ENCODE measurements around the gene C1QTNF1.
A peak's percentile ranks its signal among the peaks of the same experiment; 100 is the strongest.

C1QTNF1 gene

GRCh38 chr17:79078476-79079190 lies 54.7 kb downstream of the C1QTNF1 start:
- no peak for DNase-seq (ENCODE audit: low read depth in 1 of 2, low spot score in 1 of 2)

- no peak for DNase-seq (ENCODE audit: low read depth in 1 of 2, low spot score in 1 of 2)
These were observed 55.6 kb downstream of the C1QTNF1 start for GRCh38 chr17:79079421-79080200.

- DNase-seq (ENCODE audit: low read depth in 1 of 2, low spot score in 1 of 2) = no peak
These were observed 56.4 kb downstream of the C1QTNF1 start for GRCh38 chr17:79080349-79080748.

GRCh38 chr17:79080761-79081290 lies 56.9 kb downstream of the C1QTNF1 start:
- DNase-seq (ENCODE audit: low read depth in 1 of 2, low spot score in 1 of 2) = no peak

DNA sequence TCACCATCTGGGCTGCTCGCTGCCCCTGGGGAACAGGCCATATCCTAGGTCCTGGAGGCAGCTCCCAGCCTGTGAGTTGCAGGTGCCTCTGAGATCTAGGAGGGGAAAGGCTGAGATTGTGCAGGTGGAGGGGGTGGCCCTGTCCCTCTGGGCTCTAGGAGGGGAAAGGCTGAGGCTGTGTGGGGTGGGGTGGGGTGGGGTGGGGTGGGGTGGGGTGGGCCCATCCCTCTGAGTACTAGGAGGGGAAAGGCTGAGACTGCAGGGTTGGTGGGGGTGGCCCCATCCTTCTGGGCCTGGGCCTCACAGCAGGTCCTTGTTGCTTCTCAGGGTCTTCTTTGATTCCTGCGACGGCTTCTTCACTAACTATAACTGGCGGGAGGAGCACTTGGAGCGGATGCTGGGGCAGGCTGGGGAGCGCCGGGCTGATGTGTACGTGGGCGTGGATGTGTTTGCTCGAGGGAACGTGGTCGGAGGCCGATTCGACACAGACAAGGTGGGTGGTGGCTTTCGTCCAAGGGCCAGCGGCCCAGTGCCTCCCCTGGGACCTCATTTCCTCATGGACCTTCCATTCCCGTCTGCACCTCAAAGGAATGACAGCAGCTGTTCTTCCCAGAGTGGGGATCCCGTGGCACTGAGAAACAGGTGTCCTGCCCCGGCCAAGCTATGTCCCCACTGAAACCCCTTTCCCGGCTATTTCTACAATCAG lies 57.8 kb downstream of the C1QTNF1 start:
- no peak for DNase-seq (ENCODE audit: low read depth in 1 of 2, low spot score in 1 of 2)

- DNase-seq (ENCODE audit: low read depth in 1 of 2, low spot score in 1 of 2) = peak; percentile 35 to 38
These were observed 58.6 kb downstream of the C1QTNF1 start for GRCh38 chr17:79082311-79083190.

- no peak for DNase-seq (ENCODE audit: low read depth in 1 of 2, low spot score in 1 of 2)
These were observed 59.4 kb downstream of the C1QTNF1 start for GRCh38 chr17:79083191-79083971.

- DNase-seq (ENCODE audit: low read depth in 1 of 2, low spot score in 1 of 2) = no peak
These were observed 60.6 kb downstream of the C1QTNF1 start for GRCh38 chr17:79084291-79085153.

DNA sequence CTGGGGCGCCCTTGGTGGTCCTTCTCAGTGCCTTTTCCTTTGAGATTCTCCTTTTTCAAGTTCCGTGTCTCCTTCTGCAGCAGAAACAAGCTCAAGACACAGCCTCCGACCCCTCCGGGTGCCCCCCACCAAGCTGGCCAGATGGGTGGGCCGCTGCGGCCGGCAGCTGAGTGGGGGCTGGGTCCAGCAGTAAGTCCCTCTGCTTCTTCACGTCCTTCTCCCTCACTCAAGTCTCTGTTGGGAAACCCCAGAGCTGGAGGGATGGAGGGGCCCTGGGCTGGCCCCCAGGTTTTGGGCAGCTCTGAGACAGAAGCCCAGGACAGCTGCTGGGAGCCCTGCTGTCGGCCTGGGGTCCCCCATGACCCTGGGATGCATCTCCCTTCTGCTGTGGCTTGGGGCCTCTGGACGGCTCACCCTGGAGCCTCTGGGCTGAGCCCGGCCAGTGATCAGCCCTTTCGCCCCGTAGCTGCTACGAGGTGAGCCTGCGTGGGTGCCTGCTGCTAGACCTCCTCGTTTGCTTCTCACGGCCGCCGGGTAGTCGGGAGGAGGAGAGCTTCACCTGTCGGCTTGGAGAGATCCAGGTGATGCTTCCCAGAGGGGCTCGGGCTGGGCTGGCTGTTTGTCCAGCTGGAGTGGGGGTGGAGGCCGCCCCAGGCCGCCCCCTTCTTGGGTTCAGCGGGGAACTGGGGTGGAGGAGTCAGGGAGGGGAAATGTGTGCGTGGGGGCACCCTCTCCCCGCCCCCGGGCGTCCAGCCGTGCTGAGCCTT lies 61.4 kb downstream of the C1QTNF1 start:
- no peak for DNase-seq (ENCODE audit: low read depth in 1 of 2, low spot score in 1 of 2)

GRCh38 chr17:79085921-79086551 lies 62.1 kb downstream of the C1QTNF1 start:
- no peak for DNase-seq (ENCODE audit: low read depth in 1 of 2, low spot score in 1 of 2)

GRCh38 chr17:79086609-79087427 lies 62.8 kb downstream of the C1QTNF1 start:
- no peak for DNase-seq (ENCODE audit: low read depth in 1 of 2, low spot score in 1 of 2)

DNA sequence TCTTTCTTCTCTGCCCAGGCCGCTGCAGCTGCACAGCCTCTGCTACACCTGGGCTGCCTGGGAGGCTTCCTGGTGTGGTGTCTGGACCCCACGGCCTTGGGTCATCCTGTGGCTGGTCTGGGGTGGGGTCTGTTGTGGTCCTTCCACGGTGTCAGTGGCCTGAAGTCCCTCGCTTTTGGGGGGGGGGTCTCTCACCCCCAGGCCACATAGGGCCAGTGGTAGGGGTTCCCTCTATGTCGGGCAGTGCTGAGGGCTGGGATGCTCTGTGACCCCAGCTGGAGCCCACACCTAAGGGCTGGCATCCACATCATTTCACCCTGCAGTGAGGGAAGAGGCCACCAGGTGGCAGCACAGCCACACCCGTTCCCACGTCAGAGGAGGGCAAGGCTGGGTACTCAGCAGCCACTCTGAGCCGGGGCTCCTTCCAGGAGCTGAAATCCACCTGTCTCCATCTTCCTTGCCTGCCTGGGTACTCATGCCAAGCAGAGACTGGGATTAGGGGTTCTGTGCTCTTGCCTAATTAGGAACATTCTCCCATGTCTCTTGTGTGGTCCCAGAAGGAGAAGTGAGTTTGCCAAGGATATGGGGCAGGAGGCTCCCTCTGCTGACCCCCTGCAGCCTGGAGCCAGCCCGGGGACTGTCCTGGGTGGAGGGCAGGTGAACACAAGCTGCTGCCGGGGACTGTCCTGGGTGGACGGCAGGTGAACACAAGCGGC lies 63.6 kb downstream of the C1QTNF1 start:
- peak; percentile 64 to 70 for DNase-seq (ENCODE audit: low read depth in 1 of 2, low spot score in 1 of 2)

DNA sequence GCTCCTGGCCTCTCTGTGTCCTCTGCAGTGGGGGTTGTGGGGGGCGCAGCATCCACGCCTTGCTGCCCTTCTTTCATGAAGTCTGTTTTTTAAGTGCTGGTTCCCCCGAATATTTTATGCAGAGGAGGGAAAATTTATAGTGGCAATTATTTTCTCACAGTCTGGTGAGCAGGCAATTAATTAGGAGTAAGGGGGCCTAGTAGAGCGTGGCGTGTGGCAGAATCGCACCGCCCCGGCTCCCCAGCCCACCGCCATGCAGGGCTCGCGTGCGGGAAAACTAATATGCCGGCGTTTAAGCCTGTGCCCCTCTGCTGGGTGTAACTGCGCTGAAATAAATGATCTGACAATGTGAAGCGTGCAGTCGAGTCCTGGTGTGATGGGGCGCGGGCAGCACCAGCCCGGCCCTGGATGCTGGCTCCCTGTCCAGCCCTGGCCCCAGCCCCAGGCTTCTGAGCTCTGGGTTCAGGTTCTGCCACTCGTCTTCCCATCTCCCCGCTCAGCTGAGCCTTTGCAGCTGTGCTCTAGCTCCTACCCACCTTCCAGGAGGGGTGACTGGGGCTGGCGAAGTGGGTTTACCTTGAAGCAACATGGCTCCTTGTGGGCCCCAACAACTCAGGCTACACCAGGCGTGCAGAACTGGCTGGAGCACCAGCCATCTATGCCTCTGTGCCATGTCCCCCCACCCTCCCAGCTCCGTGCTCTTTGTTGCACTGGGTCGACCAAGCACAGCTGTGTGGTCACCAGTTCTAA lies 64.5 kb downstream of the C1QTNF1 start:
- no peak for DNase-seq (ENCODE audit: low read depth in 1 of 2, low spot score in 1 of 2)

GRCh38 chr17:79088997-79089328 lies 65.0 kb downstream of the C1QTNF1 start:
- DNase-seq (ENCODE audit: low read depth in 1 of 2, low spot score in 1 of 2) = no peak

- no peak for DNase-seq (ENCODE audit: low read depth in 1 of 2, low spot score in 1 of 2)
These were observed 65.9 kb downstream of the C1QTNF1 start for GRCh38 chr17:79089720-79090442.
